GM19025 (cell line): ENCODE measurements around the gene TAMM41.
"Not testable (repeated sequence)": the region's sequence is repeated elsewhere in the genome, so short reads cannot be mapped to it uniquely, and the experiment has no call there.

ENCODE experiments used
- ATAC-seq: cut with Tn5 transposase; IDR thresholded peaks from one replicate; pipeline ENCODE4 v1.9.1; 2021; ENCODE audit warnings: mild to moderate bottlenecking, low read depth, moderate library complexity; ENCODE audit not compliant: unreplicated experiment

TAMM41 gene, protein sequence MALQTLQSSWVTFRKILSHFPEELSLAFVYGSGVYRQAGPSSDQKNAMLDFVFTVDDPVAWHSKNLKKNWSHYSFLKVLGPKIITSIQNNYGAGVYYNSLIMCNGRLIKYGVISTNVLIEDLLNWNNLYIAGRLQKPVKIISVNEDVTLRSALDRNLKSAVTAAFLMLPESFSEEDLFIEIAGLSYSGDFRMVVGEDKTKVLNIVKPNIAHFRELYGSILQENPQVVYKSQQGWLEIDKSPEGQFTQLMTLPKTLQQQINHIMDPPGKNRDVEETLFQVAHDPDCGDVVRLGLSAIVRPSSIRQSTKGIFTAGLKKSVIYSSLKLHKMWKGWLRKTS

DNA sequence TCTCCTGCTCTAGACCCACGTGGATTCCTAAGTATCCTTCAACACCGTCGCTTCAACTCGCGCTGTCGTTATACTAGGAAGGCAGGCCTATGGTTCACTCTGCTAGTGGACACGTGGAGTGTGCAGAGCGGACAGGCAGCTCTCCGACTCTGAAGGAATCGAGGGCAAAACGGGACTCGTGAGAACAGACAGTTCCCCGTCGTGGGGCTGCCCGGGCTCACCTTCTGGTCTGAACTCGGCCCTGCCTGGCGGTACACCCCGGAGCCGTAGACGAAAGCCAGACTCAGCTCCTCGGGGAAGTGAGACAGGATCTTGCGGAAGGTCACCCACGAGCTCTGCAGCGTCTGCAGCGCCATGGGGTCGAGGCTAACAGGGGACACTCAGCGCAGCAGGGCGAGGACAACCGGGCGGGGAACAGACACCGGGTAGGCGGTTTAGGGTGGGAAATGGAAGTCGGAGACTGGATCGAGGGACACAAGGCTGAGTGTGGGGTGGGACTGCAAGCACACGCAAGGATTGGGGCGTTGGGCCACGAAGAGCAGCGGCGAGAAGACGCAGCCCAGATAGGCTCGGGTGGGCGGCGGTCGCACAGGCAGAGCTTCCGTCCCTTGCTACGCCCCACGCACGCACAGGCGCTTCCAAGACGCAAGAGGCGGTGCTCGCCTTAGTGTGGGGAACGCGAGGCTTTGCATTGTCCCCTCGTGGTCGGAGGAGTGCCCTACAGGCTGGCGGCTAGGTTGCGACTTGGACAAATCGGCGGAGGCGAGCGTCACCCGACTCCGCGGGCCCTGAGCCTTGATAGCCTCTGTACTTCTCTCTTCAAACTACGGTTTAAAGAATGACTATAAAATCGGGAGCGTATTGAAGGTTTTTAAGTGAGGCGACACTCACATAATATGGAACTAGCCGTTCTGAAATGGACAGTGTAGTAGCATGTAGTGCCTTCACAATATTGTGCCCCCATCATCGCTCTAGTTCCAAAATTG lies at the start of gene TAMM41:
TAMM41 (minus strand) TSS at position 605 of the 986 bp plus-strand sequence; CDS start at position 356, 249 bp downstream.
- ATAC-seq = peak; percentile 100

DNA sequence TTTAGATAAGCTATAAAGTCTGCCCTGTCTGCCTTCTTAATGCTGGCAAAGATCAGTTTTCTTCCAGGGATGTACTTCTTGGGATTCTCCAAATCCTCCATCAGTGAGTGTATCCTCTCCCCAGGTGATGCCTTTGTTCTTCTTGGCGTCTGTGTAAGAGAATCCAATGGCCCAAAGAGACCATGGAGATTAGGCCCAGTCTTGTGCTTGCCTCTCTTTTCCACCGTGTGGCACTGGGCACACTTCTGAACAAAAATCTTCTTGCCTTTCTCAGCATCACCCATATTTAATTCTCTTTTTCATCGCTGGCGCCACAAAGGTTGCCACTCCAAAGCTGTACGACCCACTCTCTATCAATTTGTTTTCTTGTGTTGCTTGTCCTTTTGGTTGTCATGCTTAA lies 32.2 kb upstream of the TAMM41 start:
- no peak for ATAC-seq

DNA sequence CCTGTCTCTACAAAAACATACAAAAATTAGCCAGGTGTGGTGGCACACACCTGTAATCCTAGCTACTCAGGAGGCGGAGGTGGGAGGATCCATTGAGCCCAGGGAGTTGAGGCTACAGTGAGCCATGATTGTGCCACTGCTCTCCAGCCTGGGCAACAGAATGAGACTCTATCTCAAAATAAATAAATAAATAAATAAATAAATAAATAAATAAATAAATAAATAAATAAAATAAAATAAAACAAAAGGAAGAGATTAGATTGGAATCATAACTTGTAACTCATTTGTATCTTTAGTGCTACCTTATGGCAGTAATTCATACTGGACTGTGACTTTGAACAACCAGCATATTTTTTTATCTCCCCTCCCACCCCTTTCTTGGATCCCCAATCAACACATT lies 28.0 kb upstream of the TAMM41 start:
- ATAC-seq = not testable (repeated sequence)

DNA sequence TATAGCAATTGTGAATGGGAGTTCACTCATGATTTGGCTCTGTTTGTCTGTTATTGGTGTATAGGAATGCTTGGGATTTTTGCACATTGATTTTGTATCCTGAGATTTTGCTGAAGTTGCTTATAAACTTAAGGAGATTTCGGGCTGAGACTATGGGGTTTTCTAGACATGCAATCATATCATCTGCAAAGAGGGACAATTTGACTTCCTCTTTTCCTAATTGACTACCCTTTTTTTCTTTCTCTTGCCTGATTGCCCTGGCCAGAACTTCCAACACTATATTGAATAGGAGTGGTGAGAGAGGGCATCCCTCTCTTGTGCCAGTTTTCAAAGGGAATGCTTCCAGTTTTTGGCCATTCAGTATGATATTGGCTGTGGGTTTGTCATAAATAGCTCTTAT lies 17.1 kb upstream of the TAMM41 start:
- ATAC-seq = not testable (repeated sequence)

DNA sequence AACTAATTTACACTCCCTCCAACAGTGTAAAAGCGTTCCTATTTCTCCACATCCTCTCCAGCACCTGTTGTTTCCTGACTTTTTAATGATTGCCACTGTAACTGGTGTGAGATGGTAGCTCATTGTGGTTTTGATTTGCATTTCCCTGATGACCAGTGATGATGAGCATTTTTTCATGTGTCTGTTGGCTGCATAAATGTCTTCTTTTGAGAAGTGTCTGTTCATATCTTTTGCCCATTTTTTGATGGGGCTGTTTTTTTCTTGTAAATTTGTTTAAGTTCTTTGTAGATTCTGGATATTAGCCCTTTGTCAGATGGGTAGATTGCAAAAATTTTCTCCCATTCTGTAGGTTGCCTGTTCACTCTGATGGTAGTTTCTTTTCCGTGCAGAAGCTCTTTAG lies 15.9 kb upstream of the TAMM41 start:
- not testable (repeated sequence) for ATAC-seq

DNA sequence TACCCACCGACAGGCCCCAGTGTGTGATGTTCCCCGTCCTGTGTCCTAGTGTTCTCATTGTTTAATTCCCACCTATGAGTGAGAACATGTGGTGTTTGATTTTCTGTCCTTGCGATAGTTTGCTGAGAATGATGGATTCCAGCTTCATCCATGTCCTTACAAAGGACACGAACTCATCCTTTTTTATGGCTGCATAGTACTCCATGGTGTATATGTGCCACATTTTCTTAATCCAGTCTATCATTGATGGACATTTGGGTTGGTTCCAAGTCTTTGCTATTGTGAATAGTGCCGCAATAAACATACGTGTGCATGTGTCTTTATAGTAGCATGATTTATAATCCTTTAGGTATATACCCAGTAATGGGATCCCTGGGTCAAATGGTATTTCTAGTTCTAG lies 15.5 kb upstream of the TAMM41 start:
- not testable (repeated sequence) for ATAC-seq

DNA sequence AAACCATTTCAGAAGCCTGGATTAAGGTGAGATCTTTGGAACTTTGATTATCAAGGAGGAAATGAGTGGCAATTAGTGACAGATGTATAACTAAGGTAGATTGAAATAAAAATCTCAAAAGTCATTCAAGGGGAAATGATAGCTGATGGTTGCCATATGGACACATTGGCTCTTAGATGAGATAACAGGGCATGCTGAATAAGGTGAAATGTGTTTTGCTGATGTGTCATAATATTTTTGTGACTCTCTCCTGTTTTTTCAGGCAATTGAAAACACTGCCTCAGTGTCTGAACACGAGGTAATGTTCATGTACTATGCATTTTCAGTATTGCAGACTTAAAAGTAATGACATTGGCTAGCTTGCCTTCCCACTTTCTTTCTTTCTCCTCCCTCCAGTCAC lies 13.5 kb upstream of the TAMM41 start:
- ATAC-seq = not testable (repeated sequence)

DNA sequence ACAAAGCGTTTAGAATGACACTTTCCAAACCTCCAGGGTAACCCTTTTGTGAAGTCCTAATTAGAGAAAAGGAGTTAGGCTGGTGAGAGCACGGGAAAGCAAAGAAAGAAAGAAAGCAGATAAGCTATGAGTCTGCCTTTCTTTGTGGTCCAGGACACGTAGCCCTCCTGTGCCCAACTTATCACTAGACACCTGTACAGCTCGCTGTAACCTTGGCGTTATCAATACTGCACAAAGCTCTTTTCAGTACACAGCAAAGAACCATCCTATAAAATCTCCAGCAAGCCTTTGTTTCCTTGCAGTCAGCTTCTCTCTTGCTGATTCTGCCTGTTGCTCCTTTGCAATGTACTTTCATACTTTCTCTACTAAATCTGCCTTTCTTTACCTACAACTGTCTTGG lies 6.8 kb upstream of the TAMM41 start:
- ATAC-seq = no peak

DNA sequence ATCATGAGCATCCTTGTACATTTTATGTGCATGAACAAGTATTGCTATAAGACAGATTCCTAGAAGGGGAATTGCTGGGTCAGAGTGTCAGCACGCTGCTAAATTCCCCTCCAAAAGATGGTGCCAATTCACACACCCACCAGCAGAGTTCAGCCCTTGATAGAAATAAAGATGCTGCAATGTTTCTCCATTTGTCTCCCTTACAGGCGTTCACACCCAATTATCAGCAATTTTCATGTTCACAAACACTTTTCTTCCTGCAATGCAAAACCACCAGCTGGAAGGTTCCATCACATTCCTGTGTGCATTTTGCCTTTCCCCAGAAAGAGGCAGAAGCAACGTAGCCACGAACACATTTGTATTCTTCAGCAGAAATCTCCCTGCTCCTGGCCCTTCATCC lies 3.3 kb upstream of the TAMM41 start:
- ATAC-seq = no peak

DNA sequence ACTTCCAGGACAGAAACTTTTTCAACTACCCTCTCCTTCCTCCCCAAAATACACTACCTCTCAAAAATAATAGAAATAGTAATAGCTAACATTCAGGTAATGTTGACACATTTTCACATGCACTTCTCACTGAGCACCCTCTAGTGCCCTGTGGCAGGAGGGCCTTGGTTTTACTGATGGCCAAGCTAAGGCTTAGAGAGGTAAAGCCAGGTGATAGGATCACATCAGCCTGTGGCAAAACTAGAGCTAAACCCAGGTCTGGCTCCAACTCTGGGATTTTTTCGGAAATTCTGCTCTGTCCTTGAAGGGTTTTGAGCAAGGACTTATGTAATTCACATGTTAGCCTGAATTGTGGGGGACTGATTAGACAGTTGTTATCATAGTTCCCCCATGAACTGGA lies 922 bp upstream of the TAMM41 start:
- ATAC-seq = no peak

DNA sequence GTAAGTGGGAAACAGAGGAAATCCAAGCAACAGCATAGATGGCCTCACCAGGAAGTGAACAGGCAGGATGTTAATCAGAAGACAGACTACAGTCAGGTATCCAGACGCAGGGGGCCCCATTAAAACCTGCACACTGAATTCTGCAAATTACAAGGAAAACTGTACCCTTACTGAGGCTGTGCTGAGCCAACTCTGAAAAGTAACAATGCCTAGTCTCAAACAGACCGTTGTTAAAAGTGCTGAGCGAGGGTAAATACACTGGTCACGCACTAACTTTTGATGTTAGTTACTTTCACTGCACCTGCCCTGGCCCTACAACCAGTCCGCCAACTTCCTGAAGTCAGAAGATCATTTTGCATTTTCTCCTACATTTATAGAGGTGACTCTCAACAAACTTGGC lies 1.0 kb downstream of the TAMM41 start:
- ATAC-seq = no peak

DNA sequence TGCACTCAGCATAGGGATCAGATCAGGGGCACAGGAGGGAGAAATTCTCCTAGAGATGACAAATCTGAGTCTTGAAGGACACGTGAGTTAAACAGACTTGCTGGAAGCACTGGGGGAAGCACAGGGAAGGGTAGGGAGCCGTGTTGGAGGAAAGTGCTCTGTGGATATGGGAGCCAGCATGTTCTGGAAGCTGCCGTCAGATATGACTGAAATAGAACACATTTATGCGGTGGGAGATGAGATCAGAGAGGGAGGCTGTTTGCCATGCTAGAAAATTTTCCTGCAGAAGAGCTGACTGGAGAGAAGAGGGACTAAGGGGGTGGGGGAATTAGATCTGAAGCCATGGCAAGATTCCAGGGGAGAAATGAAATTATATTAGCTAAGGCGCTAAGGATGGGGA lies 1.8 kb downstream of the TAMM41 start:
- no peak for ATAC-seq

DNA sequence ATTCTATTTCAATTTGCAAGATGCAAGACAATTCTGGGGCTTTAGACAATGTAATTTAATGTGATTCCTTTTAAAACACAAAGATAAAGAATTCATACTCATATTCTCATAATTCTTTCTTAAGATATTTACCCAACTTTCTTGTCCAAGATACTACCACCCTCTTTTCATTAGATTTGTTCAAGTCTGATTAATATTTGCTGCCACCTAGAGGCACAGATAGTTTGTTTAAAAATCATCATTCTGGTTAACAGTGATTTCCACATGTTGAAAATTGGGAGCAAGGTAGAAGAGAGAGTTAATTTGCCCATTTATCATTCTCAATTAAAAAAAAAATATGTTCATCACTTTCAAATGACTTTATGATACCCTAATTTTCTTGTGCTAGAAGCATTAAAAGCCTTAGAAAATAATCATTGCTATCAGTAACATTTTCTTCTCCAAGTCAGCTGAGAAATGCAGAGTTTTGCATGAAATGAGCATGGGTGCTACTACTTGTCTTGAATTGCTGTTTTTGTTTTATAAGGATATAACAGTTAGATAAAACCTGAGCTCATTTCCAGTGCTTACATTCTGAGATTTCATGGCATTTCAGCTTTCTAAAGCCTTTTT lies 11.6 kb downstream of the TAMM41 start:
- no peak for ATAC-seq

DNA sequence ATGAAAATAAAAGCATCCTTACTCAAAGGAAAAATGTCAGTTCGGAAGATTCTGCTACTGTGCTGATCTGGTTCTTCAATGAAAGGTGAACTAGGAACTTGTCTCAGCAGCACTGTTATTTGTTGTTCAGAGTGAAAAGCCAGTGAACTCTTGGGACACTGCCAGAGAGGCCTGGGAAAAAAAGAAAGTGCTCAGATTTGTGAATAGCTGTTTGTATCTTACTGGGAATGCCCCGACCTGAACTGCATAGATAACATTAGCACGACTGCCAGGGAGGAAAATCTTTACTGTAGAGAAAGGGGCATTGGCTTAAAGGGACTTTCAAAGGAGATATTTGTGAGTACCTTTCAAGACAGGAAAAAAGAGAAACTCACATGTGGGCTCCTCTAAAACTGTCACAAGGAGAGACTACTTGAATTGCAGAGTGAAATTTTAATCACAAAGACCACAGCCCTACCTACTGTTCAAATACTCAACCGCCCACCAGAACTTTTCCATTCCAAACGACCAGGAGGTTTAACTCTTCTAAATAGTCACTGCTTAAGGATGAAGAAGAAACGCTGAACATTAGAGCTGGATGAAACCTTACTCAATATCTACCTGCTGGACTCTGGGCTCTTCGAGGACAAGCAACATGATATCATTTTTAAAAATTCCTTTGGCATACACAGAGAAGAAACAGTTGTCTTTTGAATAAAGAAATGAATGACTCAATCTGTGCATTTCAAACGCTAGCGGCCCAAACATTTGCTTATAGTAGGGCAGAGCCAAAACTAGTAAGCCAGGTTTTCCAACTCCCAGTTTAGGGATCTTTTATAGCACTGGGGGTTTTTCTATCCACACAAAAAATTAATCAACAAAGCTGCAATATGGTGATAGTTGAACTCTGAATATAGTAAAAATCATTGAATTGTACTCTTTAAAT lies 13.4 kb downstream of the TAMM41 start:
- ATAC-seq = no peak

DNA sequence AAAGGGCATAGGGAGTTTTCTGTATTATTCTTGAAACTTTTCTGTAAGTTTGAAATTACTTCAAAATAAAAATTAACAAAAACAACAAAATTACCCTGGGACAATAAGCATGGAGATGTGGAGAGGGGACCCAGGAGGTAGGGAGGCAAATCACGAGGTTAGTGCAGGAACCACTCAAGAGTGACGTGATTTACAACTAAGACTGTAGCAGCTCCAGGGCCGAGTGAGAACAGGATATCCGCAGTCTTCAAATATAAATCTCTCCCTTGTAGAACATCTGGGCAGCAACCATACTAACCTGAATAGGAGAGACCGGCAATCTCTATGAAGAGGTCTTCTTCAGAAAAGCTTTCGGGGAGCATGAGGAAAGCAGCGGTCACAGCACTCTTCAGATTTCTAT lies 17.3 kb downstream of the TAMM41 start:
- no peak for ATAC-seq

DNA sequence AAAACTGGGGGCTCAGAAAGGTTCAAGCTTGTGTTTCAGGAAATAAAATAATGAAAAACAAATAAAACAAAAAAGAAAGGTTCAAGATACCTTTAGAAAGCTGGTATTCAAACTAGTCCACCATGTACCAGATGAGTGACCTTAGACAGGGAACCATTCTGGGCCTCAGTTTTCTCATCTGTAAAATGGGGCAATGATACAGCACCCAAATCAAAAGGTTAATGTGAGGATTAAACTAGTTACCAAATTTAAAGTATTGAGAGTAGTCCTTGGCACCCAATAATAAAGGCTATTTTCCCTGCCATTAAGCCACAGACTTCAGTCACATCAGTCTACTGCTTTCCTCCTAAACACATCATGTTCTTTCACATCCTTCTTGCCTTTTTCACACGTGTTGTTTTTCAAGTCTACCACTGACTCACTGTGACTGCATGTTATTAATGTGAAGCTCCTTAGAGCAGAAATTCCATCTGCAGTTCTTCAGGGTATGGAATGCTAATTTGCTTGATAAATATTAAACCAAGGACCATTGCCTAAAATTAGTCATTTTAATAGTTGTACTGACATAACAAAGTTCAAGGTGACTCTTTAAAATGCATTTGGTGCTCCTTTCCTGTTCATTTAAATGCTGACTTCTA lies 19.9 kb downstream of the TAMM41 start:
- no peak for ATAC-seq

DNA sequence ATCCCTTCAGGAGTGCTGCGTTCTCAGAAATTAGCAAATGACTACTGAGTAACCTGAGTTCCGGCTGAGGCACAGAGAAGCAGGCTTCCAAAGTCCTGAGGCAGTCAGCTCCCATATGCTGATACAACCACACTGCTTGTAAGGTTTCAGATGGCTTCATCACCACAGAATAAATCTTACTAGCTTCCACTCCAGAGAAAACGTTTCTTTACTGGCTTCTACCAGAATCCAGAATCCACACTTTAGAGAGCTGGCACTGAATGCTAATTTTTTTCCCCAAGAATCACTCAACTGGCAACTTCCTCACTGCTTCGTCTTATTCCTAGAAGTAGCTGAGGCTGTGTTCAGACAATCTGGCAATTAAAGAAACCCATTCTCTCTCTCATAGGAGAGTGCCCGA lies 21.4 kb downstream of the TAMM41 start:
- no peak for ATAC-seq

DNA sequence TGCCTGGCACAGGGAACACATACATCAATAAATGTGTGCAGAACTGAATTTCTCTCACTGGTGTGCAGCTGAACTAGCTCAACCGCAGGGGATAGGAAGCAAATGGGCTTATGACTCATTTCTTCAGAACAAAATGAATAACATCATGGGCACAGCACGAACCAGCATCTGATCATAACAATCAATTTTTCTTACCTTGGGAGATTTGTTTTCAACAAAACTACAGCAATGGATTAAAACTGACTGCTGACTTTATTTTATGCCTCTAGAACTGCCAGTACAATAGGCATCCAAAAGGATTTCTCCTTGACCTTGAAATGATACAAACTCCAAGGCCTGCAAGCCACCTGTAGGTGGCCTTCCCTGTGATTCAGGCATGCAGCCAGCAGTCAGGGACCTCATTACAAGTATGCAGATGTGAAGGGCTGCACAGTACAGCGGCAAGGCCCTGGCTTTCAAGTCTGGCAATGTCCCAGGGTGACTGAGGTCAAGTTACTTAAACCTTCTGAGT lies 26.1 kb downstream of the TAMM41 start:
- ATAC-seq = peak; percentile 72

DNA sequence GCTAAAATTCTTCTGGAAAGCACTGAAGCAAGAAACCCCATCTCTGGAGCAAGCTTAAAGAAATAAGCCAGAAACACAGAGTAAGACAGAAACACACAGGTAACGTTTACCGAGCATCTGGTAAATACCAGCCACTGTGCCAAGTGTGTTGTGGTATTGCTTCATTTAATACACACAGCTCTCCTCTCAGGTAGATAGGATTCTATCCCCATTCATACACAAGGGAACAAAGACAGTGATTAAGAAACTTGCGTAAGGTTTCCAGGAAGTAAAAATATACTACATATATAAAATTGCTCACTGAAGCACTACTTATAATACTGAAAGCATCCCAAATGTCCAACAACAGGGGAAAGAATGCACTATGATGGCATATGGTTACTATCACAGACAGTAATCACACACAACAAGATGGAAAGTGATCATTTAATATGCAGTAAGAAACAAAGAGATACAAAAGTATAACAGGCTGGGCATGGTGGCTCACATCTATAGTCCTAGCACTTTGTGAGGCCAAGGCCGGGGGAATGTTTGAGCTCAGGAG lies 27.5 kb downstream of the TAMM41 start:
- no peak for ATAC-seq
